DMS53 treated with DMSO at 0.1 percent for 48 hours (cell line): ENCODE results near the gene OCRL.

ENCODE experiments used
- DNase-seq: peaks from one replicate; lab custom pipeline; 2025; ENCODE audit not compliant: unreplicated experiment; lab: John Stamatoyannopoulos, UW

Gene OCRL

GRCh38 chrX:129585167-129585566 is 45.1 kb downstream of the OCRL start:
- DNase-seq, result no peak

GRCh38 chrX:129585691-129586090 is 45.6 kb downstream of the OCRL start:
- DNase-seq, result no peak

GRCh38 chrX:129586446-129586845 is 46.4 kb downstream of the OCRL start:
- DNase-seq, result no peak

- DNase-seq, result no peak
Measured at GRCh38 chrX:129590596-129590995, 50.5 kb downstream of the OCRL start.

GRCh38 chrX:129593137-129593536 is 53.1 kb downstream of the OCRL start:
- DNase-seq, result no peak

GRCh38 chrX:129594781-129595180 is 54.7 kb downstream of the OCRL start:
- DNase-seq, result no peak

GRCh38 chrX:129596077-129596476 is 56.0 kb downstream of the OCRL start:
- DNase-seq, result no peak

- no peak for DNase-seq
Measured at GRCh38 chrX:129597905-129598304, 57.8 kb downstream of the OCRL start.

- DNase-seq, result no peak
Measured at GRCh38 chrX:129599499-129599898, 59.4 kb downstream of the OCRL start.

GRCh38 chrX:129599996-129600395 is 59.9 kb downstream of the OCRL start:
- no peak for DNase-seq

GRCh38 chrX:129600981-129601424 is 60.9 kb downstream of the OCRL start:
- DNase-seq, result no peak

GRCh38 chrX:129606918-129607317 is 66.9 kb downstream of the OCRL start:
- DNase-seq, result peak; percentile 43

GRCh38 chrX:129608496-129608895 is 68.4 kb downstream of the OCRL start:
- no peak for DNase-seq

- DNase-seq, result no peak
Measured at GRCh38 chrX:129609395-129609794, 69.3 kb downstream of the OCRL start.

- no peak for DNase-seq
Measured at GRCh38 chrX:129612396-129612795, 72.3 kb downstream of the OCRL start.

GRCh38 chrX:129613596-129613995 is 73.5 kb downstream of the OCRL start:
- no peak for DNase-seq

- no peak for DNase-seq
Measured at GRCh38 chrX:129614481-129615255, 74.6 kb downstream of the OCRL start.

- no peak for DNase-seq
Measured at GRCh38 chrX:129617420-129617819, 77.4 kb downstream of the OCRL start.

GRCh38 chrX:129618997-129619396 is 78.9 kb downstream of the OCRL start:
- no peak for DNase-seq

GRCh38 chrX:129622757-129623301 is 82.8 kb downstream of the OCRL start:
- no peak for DNase-seq

GRCh38 chrX:129626026-129626425 is 86.0 kb downstream of the OCRL start:
- DNase-seq, result no peak

GRCh38 chrX:129629837-129630236 is 89.8 kb downstream of the OCRL start:
- no peak for DNase-seq

- no peak for DNase-seq
Measured at GRCh38 chrX:129631849-129632248, 91.8 kb downstream of the OCRL start.
